Sigmoid colon (tissue), 4 donors: ENCODE results near the gene ITGB1.

Source experiments
- CTCF ChIP-seq, 4 experiments: fragments of 450-650 bp in 3 of 4; fragments of 200-600 bp in 1 of 4; IDR thresholded peaks; one replicate each; pipeline ENCODE4 v1.5.1; 2016 to 2019; ENCODE audit warnings: antibody characterized with exemption in 4 of 4, mild to moderate bottlenecking in 3 of 4, moderate library complexity in 2 of 4
- EP300 ChIP-seq, 4 donors: sonication (generic); formaldehyde crosslinking; IDR thresholded peaks; one replicate each; pipeline ENCODE4 v1.6.1; 2017; ENCODE audit warnings: antibody characterized with exemption in 4 of 4
- POLR2A ChIP-seq, 2 donors: fragments of 450-650 bp; IDR thresholded peaks; one replicate each; pipeline ENCODE4 v1.6.1; 2016; ENCODE audit warnings: antibody characterized with exemption in 2 of 2, mild to moderate bottlenecking in 2 of 2, moderate library complexity in 2 of 2

- TF ChIP-seq CTCF (IDR thresholded peaks at IDR 0.05) (no peak), EP300 (IDR thresholded peaks at IDR 0.05) (no peak), POLR2A (IDR thresholded peaks at IDR 0.05) (no peak)
Observed at GRCh38 chr10:32932225-32932729, 25.8 kb downstream of the ITGB1 start.
